Activated CD4-positive, alpha-beta memory T cell treated with anti-CD3 and anti-CD28 coated beads, Interleukin-2, amount 10 ng/mL, durations not matched to agents 7 days and 5 days (primary cell): Measurements from ENCODE around the gene ZC3H12A. TPM values are rescaled to one million over a fixed set of nuclear protein-coding genes. Genes with fewer than 3 reads are reported as not detected.

Experiments
- CTCF ChIA-PET: fragments of 350-600 bp; sonication (Branson Sonifier 250); formaldehyde crosslinking; loops from one replicate; lab custom pipeline; 2021; ENCODE audit warnings: antibody characterized with exemption, inconsistent platforms; lab: Charles Lee
- POLR2A ChIA-PET: fragments of 350-600 bp; sonication (Branson Sonifier 250); formaldehyde crosslinking; loops from one replicate; lab custom pipeline; 2021; ENCODE audit warnings: antibody characterized with exemption; lab: Charles Lee
- DNase-seq: peaks from one replicate; pipeline ENCODE4 v3.0.0-alpha.2; 2020
- H3K27ac Mint-ChIP-seq: one replicate; pipeline ENCODE4 v1.8.0; 2021; ENCODE audit warnings: mild to moderate bottlenecking, mixed read lengths
- H3K27me3 Mint-ChIP-seq: one replicate; pipeline ENCODE4 v1.8.0; 2021; ENCODE audit warnings: mixed read lengths
- H3K36me3 Mint-ChIP-seq: one replicate; pipeline ENCODE4 v1.8.0; 2021; ENCODE audit warnings: low read depth, mixed read lengths
- H3K4me1 Mint-ChIP-seq: one replicate; pipeline ENCODE4 v1.8.0; 2021; ENCODE audit warnings: mixed read lengths
- H3K4me3 Mint-ChIP-seq: one replicate; pipeline ENCODE4 v1.8.0; 2021; ENCODE audit warnings: mild to moderate bottlenecking, mixed read lengths
- H3K9me3 Mint-ChIP-seq: one replicate; pipeline ENCODE4 v1.8.0; 2021; ENCODE audit warnings: mixed read lengths
- total RNA-seq, 2 experiments: library from RNA; stranded (reverse); gene quantifications; one replicate each; pipeline ENCODE4 v1.2.3, GENCODE V29; 2021

Gene ZC3H12A
- total RNA-seq, 2 experiments from 2014 or later = 29.9 to 31.1 TPM

GRCh38 chr1:37475380-37476086, 1.2 kb downstream of the ZC3H12A start:
- no peak for DNase-seq
- ChIA-PET CTCF (interaction anchor here (0.9 to 5.7 kb wide), 9 partner anchors 8 to 216 kb away, joined by 3 to 59 read pairs (median 3); partner anchors contain the start of gene MEAF6), POLR2A (interaction anchor here (0.6 to 6.8 kb wide), 23 partner anchors 9 to 1854 kb away, joined by 3 to 99 read pairs (median 4); partner anchors contain the start of genes CDCA8, CLSPN, GNL2 and MEAF6)
- Mint-ChIP-seq H3K9me3 (no peaks in the 10 kb centered on the region), H3K4me3 (peak overlapping the region; percentile 98), H3K36me3 (peaks cover 51% of the 10 kb centered on the region), H3K4me1 (peaks cover 55% of the 10 kb centered on the region), H3K27ac (peak overlapping the region; percentile 99), H3K27me3 (no peaks in the 10 kb centered on the region)

DNA sequence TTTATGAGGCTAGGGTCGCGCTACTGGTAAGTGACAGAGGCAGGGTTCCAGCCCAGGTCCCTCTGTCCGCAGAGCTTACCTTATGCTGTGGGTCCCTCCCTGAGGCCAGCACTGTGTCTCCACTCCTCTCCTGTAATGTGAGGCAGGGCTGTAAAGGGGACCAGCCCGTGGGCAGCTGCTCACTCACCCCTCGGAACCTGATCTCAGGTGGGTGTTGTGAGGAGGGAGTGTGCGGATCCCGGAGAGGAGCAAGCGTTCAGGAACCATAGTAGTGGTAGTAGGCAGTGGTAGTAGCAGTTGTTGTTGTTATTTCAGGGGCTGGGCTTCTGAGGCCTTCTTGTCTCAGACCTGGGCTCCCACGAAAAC, 1.7 kb downstream of the ZC3H12A start:
- DNase-seq = no peak
- H3K27me3 Mint-ChIP-seq = no peaks in the 10 kb centered on the region

GRCh38 chr1:37476460-37477197, 2.2 kb downstream of the ZC3H12A start:
- peak overlapping the region; percentile 98 for H3K4me3 Mint-ChIP-seq
- peaks cover 64% of the 10 kb centered on the region for H3K4me1 Mint-ChIP-seq

More for the DNA sequence above, 1.7 kb downstream of the ZC3H12A start:
- Mint-ChIP-seq H3K4me1 (peaks cover 60% of the 10 kb centered on the region), H3K27ac (peak overlapping the region; percentile 99), H3K36me3 (peaks cover 55% of the 10 kb centered on the region), H3K9me3 (no peaks in the 10 kb centered on the region), H3K4me3 (peak overlapping the region; percentile 98)
- ChIA-PET CTCF (interaction anchor here (1.2 to 5.7 kb wide), 6 partner anchors 11 to 215 kb away, joined by 3 to 59 read pairs (median 4); partner anchors contain the start of gene MEAF6), POLR2A (interaction anchor here (0.6 to 6.8 kb wide), 15 partner anchors 9 to 1707 kb away, joined by 3 to 99 read pairs (median 6); partner anchors contain the start of genes CDCA8, CLSPN, GNL2 and MEAF6)

DNA sequence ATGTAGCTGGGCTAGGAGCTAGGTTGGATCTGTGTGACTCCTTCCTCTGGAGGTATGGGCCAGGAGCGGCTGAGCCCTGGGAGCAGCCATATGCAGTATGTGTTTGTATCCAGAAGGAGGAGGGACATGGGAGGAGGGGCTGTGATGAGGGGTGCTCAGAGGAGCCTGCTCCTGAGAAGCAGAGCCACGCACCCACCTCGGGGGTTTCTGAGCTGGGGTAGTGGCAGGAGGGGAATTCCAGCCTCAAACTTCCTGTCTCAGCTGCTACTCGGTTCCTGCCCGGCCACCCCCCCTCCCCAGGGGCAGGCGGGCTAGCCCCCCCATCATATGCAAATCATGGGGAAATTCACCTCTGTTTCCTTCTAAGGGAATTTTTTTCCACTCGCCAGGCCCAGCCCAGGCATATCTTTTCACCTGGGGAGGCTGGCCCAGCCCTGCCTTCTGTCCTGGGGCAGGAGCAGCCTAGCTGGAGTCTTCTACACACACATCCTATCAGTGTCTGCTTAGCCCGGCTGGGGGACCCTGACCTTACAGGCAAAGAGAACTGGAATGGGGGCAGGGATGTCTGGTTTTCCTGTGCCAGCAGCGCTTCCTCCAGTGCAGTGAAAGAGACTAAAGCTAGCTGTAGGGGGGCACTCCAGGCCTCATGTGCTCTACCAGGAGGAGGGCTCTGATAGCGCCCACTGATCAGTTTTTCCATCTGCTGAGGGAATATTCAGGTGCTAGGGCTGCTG, 3.0 kb downstream of the ZC3H12A start:
- ChIA-PET CTCF (interaction anchor here (0.8 to 5.7 kb wide), 7 partner anchors 10 to 205 kb away, joined by 3 to 59 read pairs (median 6); partner anchors contain the start of gene MEAF6), POLR2A (interaction anchor here (0.6 to 6.8 kb wide), 11 partner anchors 8 to 223 kb away, joined by 3 to 99 read pairs (median 5); partner anchors contain the start of genes CDCA8, GNL2 and MEAF6)
- Mint-ChIP-seq H3K4me3 (peak overlapping the region; percentile 98), H3K4me1 (peaks cover 62% of the 10 kb centered on the region), H3K9me3 (no peaks in the 10 kb centered on the region), H3K27me3 (no peaks in the 10 kb centered on the region), H3K36me3 (peaks cover 68% of the 10 kb centered on the region), H3K27ac (peak overlapping the region; percentile 99)
- peak; percentile 69 for DNase-seq

More at GRCh38 chr1:37476460-37477197, 2.2 kb downstream of the ZC3H12A start:
- CTCF ChIA-PET = interaction anchor here (0.8 to 5.7 kb wide), 7 partner anchors 10 to 215 kb away, joined by 3 to 59 read pairs (median 4); partner anchors contain the start of gene MEAF6
- no peaks in the 10 kb centered on the region for H3K27me3 Mint-ChIP-seq
- peak overlapping the region; percentile 99 for H3K27ac Mint-ChIP-seq
- H3K36me3 Mint-ChIP-seq = peaks cover 60% of the 10 kb centered on the region
- DNase-seq = no peak
- no peaks in the 10 kb centered on the region for H3K9me3 Mint-ChIP-seq
- POLR2A ChIA-PET = interaction anchor here (0.6 to 6.8 kb wide), 15 partner anchors 8 to 1708 kb away, joined by 3 to 99 read pairs (median 6); partner anchors contain the start of genes CDCA8, CLSPN, GNL2 and MEAF6

DNA sequence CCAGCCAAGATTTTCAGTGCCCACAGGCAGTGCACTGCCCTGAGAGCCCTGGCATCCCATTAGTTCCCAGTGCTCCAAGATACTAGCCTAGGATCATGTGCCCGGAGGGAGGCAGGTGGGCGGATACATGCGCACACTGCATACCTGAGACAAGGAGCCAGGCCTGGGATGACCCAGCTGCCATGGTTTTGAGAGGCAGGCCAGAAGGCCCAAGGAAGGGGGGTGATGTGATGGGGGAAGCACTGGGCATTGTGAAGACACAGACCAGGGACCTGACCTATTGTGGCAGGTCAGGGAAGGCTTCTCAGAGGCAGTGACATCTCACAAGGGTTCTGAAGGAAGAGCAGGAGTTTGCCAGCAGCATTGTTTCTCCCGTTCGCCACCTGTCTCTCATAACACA, 3.6 kb downstream of the ZC3H12A start:
- peaks cover 59% of the 10 kb centered on the region for H3K4me1 Mint-ChIP-seq

GRCh38 chr1:37478451-37478881, 4.1 kb downstream of the ZC3H12A start:
- Mint-ChIP-seq H3K27me3 (no peaks in the 10 kb centered on the region), H3K4me3 (peak overlapping the region; percentile 98), H3K27ac (peak overlapping the region; percentile 99), H3K9me3 (no peaks in the 10 kb centered on the region), H3K36me3 (peaks cover 77% of the 10 kb centered on the region), H3K4me1 (peaks cover 54% of the 10 kb centered on the region)
- ChIA-PET CTCF (interaction anchor here (0.8 to 5.7 kb wide), 9 partner anchors 9 to 381 kb away, joined by 3 to 59 read pairs (median 8); partner anchors contain the start of genes MEAF6, MTF1 and SNIP1), POLR2A (interaction anchor here (1.0 to 3.8 kb wide), 19 partner anchors 8 to 1255 kb away, joined by 3 to 45 read pairs (median 6); partner anchors contain the start of genes C1orf122, CDCA8, GNL2 and MEAF6)
- peak; percentile 55 for DNase-seq

More for the DNA sequence above, 3.6 kb downstream of the ZC3H12A start:
- ChIA-PET POLR2A (interaction anchor here (0.6 to 6.8 kb wide), 19 partner anchors 7 to 381 kb away, joined by 3 to 99 read pairs (median 5); partner anchors contain the start of genes C1orf122, CDCA8, GNL2 and MEAF6), CTCF (interaction anchor here (0.8 to 5.7 kb wide), 8 partner anchors 9 to 204 kb away, joined by 3 to 59 read pairs (median 8); partner anchors contain the start of genes MEAF6 and SNIP1)
- Mint-ChIP-seq H3K27ac (peak overlapping the region; percentile 99), H3K27me3 (no peaks in the 10 kb centered on the region), H3K36me3 (peaks cover 74% of the 10 kb centered on the region), H3K9me3 (no peaks in the 10 kb centered on the region), H3K4me3 (peak overlapping the region; percentile 98)
- DNase-seq = no peak

DNA sequence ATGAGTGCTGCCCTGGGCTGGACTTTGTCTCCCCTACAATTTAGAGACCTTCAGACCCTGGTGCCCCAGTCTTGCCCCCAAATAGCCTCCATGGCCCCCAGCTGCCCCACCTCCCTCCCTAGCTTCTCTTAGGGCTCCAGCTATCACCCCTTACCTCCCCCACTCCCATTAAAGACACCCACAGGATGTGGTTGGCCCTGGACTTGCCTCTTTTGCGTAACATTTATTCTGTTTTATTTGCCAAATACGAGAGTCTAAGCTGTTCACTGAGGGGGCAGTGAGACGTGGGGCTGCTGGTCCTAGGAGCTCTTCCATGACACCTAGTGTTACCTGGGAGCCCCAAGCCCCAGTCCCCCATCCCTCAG, 4.5 kb downstream of the ZC3H12A start:
- CTCF ChIA-PET = interaction anchor here (0.8 to 5.7 kb wide), 10 partner anchors 8 to 381 kb away, joined by 3 to 59 read pairs (median 7); partner anchors contain the start of genes MEAF6, MTF1 and SNIP1
- Mint-ChIP-seq H3K9me3 (no peaks in the 10 kb centered on the region), H3K27ac (peak overlapping the region; percentile 99), H3K4me3 (peak overlapping the region; percentile 98), H3K27me3 (no peaks in the 10 kb centered on the region), H3K36me3 (peaks cover 78% of the 10 kb centered on the region), H3K4me1 (peaks cover 50% of the 10 kb centered on the region)
- POLR2A ChIA-PET = interaction anchor here (0.8 to 3.8 kb wide), 19 partner anchors 8 to 1256 kb away, joined by 3 to 45 read pairs (median 6); partner anchors contain the start of genes C1orf122, CDCA8, GNL2 and MEAF6
- DNase-seq = peak; percentile 57

- ChIA-PET CTCF (interaction anchor here (0.8 to 5.7 kb wide), 10 partner anchors 8 to 380 kb away, joined by 3 to 59 read pairs (median 7); partner anchors contain the start of genes MEAF6 and MTF1), POLR2A (interaction anchor here (0.6 to 3.8 kb wide), 19 partner anchors 8 to 1257 kb away, joined by 3 to 45 read pairs (median 6); partner anchors contain the start of genes C1orf122, CDCA8, MEAF6 and MTF1)
- H3K27me3 Mint-ChIP-seq = no peaks in the 10 kb centered on the region
- peaks cover 50% of the 10 kb centered on the region for H3K4me1 Mint-ChIP-seq
- DNase-seq = peak; percentile 91
- H3K36me3 Mint-ChIP-seq = peaks cover 84% of the 10 kb centered on the region
- H3K27ac Mint-ChIP-seq = peak overlapping the region; percentile 99
- H3K9me3 Mint-ChIP-seq = no peaks in the 10 kb centered on the region
- peak overlapping the region; percentile 98 for H3K4me3 Mint-ChIP-seq
Measured at GRCh38 chr1:37479255-37480124, 5.1 kb downstream of the ZC3H12A start.

GRCh38 chr1:37480125-37480466, 5.7 kb downstream of the ZC3H12A start:
- H3K4me1 Mint-ChIP-seq = peaks cover 50% of the 10 kb centered on the region
- H3K27ac Mint-ChIP-seq = peak overlapping the region; percentile 99
- POLR2A ChIA-PET = interaction anchor here (0.6 to 3.8 kb wide), 9 partner anchors 7 to 211 kb away, joined by 3 to 45 read pairs (median 7); partner anchors contain the start of genes CDCA8 and MEAF6
- peaks cover 82% of the 10 kb centered on the region for H3K36me3 Mint-ChIP-seq
- peak overlapping the region; percentile 98 for H3K4me3 Mint-ChIP-seq
- CTCF ChIA-PET = interaction anchor here (1.1 to 2.5 kb wide), 4 partner anchors 9 to 34 kb away, joined by 3 to 22 read pairs (median 10); partner anchors contain the start of gene MEAF6
- no peak for DNase-seq
- no peaks in the 10 kb centered on the region for H3K27me3 Mint-ChIP-seq
- no peaks in the 10 kb centered on the region for H3K9me3 Mint-ChIP-seq

DNA sequence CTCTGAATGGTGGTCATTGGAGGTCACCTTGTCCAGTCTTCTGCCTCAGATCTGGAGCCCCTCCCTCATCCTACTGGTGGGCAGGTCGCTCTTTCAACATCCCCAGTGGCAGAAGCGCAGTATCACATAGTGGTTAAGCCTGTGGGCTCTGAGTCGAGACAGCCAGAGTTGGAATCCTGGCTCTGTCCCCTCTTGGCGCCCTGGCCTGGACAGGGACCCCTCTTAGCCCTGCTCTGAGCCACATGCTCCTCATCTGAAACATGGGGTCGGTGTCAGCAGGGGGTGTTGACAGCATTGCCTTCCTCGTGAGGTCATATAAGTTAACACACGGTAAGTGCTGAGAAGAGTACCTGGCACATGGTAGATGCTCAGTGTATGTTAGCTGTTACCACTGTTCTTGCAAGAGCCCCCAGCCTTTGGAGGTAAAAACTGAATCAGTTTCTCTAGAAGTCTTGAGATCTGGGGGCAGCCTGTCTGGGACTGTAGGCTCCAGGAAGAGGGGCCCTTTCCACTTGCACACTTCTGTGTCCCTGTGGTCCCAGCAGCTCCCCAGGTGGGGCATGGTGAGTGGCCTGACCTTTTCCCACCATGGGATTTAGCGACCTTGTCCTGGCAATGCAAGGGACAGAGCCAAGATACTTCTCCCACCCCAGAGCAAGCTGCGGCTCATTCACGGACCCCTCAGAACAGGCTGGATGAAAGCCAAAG, 6.4 kb downstream of the ZC3H12A start:
- no peak for DNase-seq
- ChIA-PET CTCF (no interaction called here), POLR2A (no interaction called here)
- no peaks in the 10 kb centered on the region for H3K9me3 Mint-ChIP-seq
- H3K36me3 Mint-ChIP-seq = peaks cover 76% of the 10 kb centered on the region
- no peaks in the 10 kb centered on the region for H3K27me3 Mint-ChIP-seq
- H3K4me3 Mint-ChIP-seq = no peak overlapping the region
- H3K27ac Mint-ChIP-seq = peak overlapping the region; percentile 99
- peaks cover 50% of the 10 kb centered on the region for H3K4me1 Mint-ChIP-seq
